PC-9 (cell line): ENCODE results near the gene DNMT3A. TPM values are rescaled to one million over a fixed set of nuclear protein-coding genes. Genes with fewer than 3 reads are reported as not detected.

Experiments
- BruUV-seq: library from RNA; stranded (reverse); fragments of 400-500 nt; replicated peaks from 2 replicates; lab custom pipeline; 2021; lab: Mats Ljungman, UMichigan
- CTCF ChIA-PET: fragments of 300-600 bp; sonication (Branson Sonifier 250); formaldehyde crosslinking; loops from one replicate; lab custom pipeline; 2022; ENCODE audit warnings: antibody characterized with exemption; lab: Charles Lee
- POLR2A ChIA-PET: fragments of 300-600 bp; sonication (Branson Sonifier 250); formaldehyde crosslinking; loops from one replicate; lab custom pipeline; 2022; ENCODE audit warnings: antibody characterized with exemption; ENCODE audit not compliant: unreplicated experiment; lab: Charles Lee
- DNase-seq, 2 experiments: peaks; one replicate each; pipeline versions ENCODE4 v3.0.0 to v3.0.0-alpha.2; 2015 to 2022; ENCODE audit warnings: mixed read lengths in 1 of 2
- H2AFZ ChIP-seq: fragments of 200-600 bp; sonication (generic); 2 replicates; pipeline ENCODE4 v1.8.1; 2017; ENCODE audit warnings: antibody characterized with exemption
- H3F3A ChIP-seq: fragments of 200-600 bp; sonication (generic); 2 replicates; pipeline ENCODE4 v1.8.1; 2017; ENCODE audit warnings: antibody characterized with exemption, mild to moderate bottlenecking, low read depth; ENCODE audit not compliant: insufficient read depth
- H3K27ac ChIP-seq: fragments of 200-600 bp; sonication (generic); 2 replicates; pipeline ENCODE4 v1.6.1; 2016; ENCODE audit warnings: mixed run types
- H3K27me3 ChIP-seq: fragments of 200-600 bp; sonication (generic); 2 replicates; pipeline ENCODE4 v1.6.1; 2016; ENCODE audit warnings: low read depth, mixed run types; ENCODE audit not compliant: insufficient read depth
- H3K36me3 ChIP-seq: fragments of 200-600 bp; sonication (generic); 2 replicates; pipeline ENCODE4 v1.6.1; 2016; ENCODE audit warnings: low read depth, mixed run types
- H3K4me1 ChIP-seq: fragments of 200-600 bp; sonication (generic); replicated peaks from 2 replicates; pipeline ENCODE4 v1.6.1; 2016; ENCODE audit warnings: mixed run types; ENCODE audit not compliant: insufficient read depth
- H3K4me2 ChIP-seq: fragments of 200-600 bp; sonication (generic); 2 replicates; pipeline ENCODE4 v1.6.1; 2017; ENCODE audit warnings: mixed run types
- H3K4me3 ChIP-seq: fragments of 200-600 bp; sonication (generic); 2 replicates; pipeline ENCODE4 v1.6.1; 2016; ENCODE audit warnings: mixed run types
- H3K79me2 ChIP-seq: fragments of 200-600 bp; sonication (generic); 2 replicates; pipeline ENCODE4 v1.6.1; 2017; ENCODE audit warnings: low read depth, mixed run types
- H3K9me2 ChIP-seq: fragments of 200-600 bp; sonication (generic); 2 replicates; pipeline ENCODE4 v1.8.1; 2017; ENCODE audit warnings: mild to moderate bottlenecking; ENCODE audit not compliant: insufficient read depth
- H3K9me3 ChIP-seq: fragments of 200-600 bp; sonication (generic); 2 replicates; pipeline ENCODE4 v1.8.1; 2016; ENCODE audit warnings: low read depth; ENCODE audit not compliant: insufficient read depth
- H4K20me1 ChIP-seq: fragments of 200-600 bp; sonication (generic); 2 replicates; pipeline ENCODE4 v1.8.1; 2017; ENCODE audit not compliant: insufficient read depth
- CTCF ChIP-seq: fragments of 200-600 bp; sonication (generic); conservative IDR thresholded peaks from 2 replicates; pipeline ENCODE4 v1.6.1; 2017; ENCODE audit warnings: mixed run types, antibody characterized with exemption, mild to moderate bottlenecking, moderate library complexity
- EZH2 ChIP-seq: fragments of 200-600 bp; sonication (generic); IDR thresholded peaks from 2 replicates; pipeline ENCODE4 v1.8.0; 2017; ENCODE audit warnings: antibody characterized with exemption, low read depth
- intact Hi-C: fragments of 100-400 bp; cut with micrococcal nuclease; formaldehyde crosslinking; loops from one replicate; pipeline ENCODE4 v1.10.0; 2022; ENCODE audit not compliant: unreplicated experiment
- total RNA-seq: library from RNA; stranded (reverse); gene quantifications from 2 replicates; pipeline ENCODE4 v1.2.3, GENCODE V29; 2021

Gene DNMT3A
- total RNA-seq, 1 experiment from 2014 or later, result 38.9 TPM

DNA sequence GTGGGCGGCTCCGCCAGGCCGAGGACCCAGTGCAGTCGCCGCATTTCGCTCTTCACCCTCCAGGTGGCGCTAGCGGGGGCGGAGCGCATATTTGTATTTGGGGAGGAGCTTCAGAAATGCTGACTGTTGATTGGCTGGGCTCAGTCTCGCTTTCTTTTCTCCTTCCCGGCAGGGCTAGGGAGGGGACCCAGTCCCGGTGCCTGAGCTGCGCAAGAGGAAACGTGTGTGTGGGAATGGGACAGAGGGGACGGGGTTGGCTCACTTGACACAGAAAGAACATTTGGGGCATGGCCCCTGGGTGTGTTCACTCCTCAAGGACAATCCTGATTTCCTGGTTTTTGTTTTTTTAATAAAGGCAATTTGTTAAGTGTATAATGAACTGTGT is 20.3 kb upstream of the DNMT3A start:
- 0 out of 2 replicates have a peak, but pooled peaks cover 7% of the 10 kb centered on the region for H3K4me1 ChIP-seq
- H3K79me2 ChIP-seq, result no peaks in the 10 kb centered on the region
- TF ChIP-seq EZH2, result no peak
- peak; percentile 97 for TF ChIP-seq CTCF
- H3K27ac ChIP-seq, result no peak overlapping the region
- H3K4me3 ChIP-seq, result peak overlapping the region; percentile 55
- H3K9me3 ChIP-seq, result no peaks in the 10 kb centered on the region
- no peaks in the 10 kb centered on the region for H4K20me1 ChIP-seq
- H3K4me2 ChIP-seq, result peak overlapping the region; percentile 87
- BruUV-seq, result no TSS peak
- H2AFZ ChIP-seq, result peak overlapping the region; percentile 75
- no peaks in the 10 kb centered on the region for H3K9me2 ChIP-seq
- H3F3A ChIP-seq, result 0 out of 2 replicates have a peak, but pooled peaks cover 5% of the 10 kb centered on the region
- intact Hi-C loops, result loop anchor here (5.0 kb wide), 1 partner anchor 160 kb away; no protein-coding TSS in a partner anchor
- ChIA-PET CTCF (interaction anchor here (0.6 to 1.5 kb wide), 13 partner anchors 10 to 1298 kb away, joined by 3 to 19 read pairs (median 5); partner anchors contain the start of gene DNMT3A), POLR2A (interaction anchor here (0.7 kb wide), 1 partner anchor 196 kb away, joined by 5 read pairs; no protein-coding TSS in a partner anchor)
- no peaks in the 10 kb centered on the region for H3K36me3 ChIP-seq
- no peaks in the 10 kb centered on the region for H3K27me3 ChIP-seq
- DNase-seq, result peak; percentile 77 to 93

DNA sequence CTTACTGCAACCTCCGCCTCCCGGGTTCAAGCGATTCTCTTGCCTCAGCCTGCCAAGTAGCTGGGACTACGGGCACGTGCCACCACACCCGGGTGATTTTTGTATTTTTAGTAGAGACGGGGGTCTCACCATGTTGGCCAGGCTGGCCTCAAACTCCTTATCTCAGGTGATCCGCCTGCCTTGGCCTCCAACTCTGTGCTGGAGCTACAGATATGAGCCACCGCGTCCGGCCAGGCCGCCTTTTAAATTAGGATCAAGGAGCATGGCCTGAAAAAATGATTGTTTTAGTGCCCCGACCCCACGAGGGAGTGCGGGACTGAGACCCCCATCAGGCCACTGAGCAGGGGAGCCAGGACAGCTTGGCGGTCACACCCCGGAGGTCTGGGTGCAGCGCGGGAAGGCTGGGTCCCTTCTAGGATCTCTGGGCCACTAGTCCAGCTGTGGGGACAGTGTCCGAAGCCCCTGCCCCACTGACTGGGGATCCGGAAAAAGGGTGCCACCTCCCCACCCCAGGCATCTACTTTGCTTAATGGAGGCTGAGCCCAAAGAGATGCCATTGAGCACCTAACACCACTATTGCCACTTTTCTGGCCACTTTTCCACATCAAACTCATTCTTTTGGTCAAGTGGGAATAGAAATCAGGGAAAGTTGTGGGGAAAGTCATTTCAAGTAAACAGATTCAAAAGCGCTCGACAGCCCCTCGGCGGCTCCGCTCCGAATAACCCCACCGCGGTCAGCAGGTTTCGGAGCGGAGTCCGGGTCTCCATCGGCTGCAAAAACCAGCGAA is 19.7 kb upstream of the DNMT3A start:
- no peaks in the 10 kb centered on the region for H3K36me3 ChIP-seq
- H2AFZ ChIP-seq, result peak overlapping the region; percentile 46; the same call in 1 of the 2 replicates
- POLR2A ChIA-PET, result interaction anchor here (0.7 kb wide), 1 partner anchor 196 kb away, joined by 5 read pairs; no protein-coding TSS in a partner anchor
- no peak for DNase-seq
- peak overlapping the region; percentile 87 for H3K4me2 ChIP-seq
- no peaks in the 10 kb centered on the region for H3K9me3 ChIP-seq
- H3K4me1 ChIP-seq, result 0 out of 2 replicates have a peak, but pooled peaks cover 7% of the 10 kb centered on the region
- no peak for TF ChIP-seq EZH2
- no peak for TF ChIP-seq CTCF
- intact Hi-C loops, result loop anchor here (5.0 kb wide), 1 partner anchor 161 kb away; no protein-coding TSS in a partner anchor
- peak overlapping the region; percentile 55 for H3K4me3 ChIP-seq
- H4K20me1 ChIP-seq, result no peaks in the 10 kb centered on the region
- no TSS peak for BruUV-seq
- no peaks in the 10 kb centered on the region for H3K9me2 ChIP-seq
- no peaks in the 10 kb centered on the region for H3K79me2 ChIP-seq
- no peak overlapping the region for H3K27ac ChIP-seq
- CTCF ChIA-PET, result interaction anchor here (0.6 to 1.3 kb wide), 10 partner anchors 11 to 1298 kb away, joined by 3 to 19 read pairs (median 6); no protein-coding TSS in a partner anchor
- H3F3A ChIP-seq, result 0 out of 2 replicates have a peak, but pooled peaks cover 5% of the 10 kb centered on the region
- no peaks in the 10 kb centered on the region for H3K27me3 ChIP-seq

DNA sequence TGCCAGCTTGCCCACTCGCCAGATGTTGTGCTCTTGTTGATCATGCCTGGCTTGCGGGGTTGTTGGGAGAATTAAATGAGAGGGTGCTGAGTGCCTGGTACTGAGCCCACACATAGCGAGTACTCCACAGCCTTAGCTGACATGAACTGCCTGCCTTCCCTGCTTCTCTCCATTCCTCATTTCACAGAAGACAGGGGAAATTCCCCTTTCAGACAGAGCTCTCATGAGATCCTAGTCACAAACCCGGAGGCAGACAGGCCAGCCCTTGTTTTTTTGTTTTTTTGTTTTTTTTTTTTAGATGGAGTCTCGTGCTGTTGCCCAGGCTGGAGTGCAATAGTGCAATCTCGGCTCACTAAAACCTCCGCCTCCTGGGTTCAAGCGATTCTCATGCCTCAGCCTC is 17.1 kb upstream of the DNMT3A start:
- intact Hi-C loops, result no loop called here
- CTCF ChIA-PET, result no interaction called here
- H3K36me3 ChIP-seq, result no peaks in the 10 kb centered on the region
- no peaks in the 10 kb centered on the region for H3K9me3 ChIP-seq
- no TSS peak for BruUV-seq
- no peak overlapping the region for H3K4me2 ChIP-seq
- H2AFZ ChIP-seq, result no peak overlapping the region
- no peaks in the 10 kb centered on the region for H3K79me2 ChIP-seq
- H3K4me3 ChIP-seq, result no peak overlapping the region
- 0 out of 2 replicates have a peak, but pooled peaks cover 7% of the 10 kb centered on the region for H3K4me1 ChIP-seq
- TF ChIP-seq CTCF, result no peak
- no peak for TF ChIP-seq EZH2
- POLR2A ChIA-PET, result no interaction called here
- no peak for DNase-seq
- no peaks in the 10 kb centered on the region for H4K20me1 ChIP-seq
- H3K9me2 ChIP-seq, result no peaks in the 10 kb centered on the region
- no peaks in the 10 kb centered on the region for H3K27me3 ChIP-seq
- 0 out of 2 replicates have a peak, but pooled peaks cover 5% of the 10 kb centered on the region for H3F3A ChIP-seq
- no peak overlapping the region for H3K27ac ChIP-seq
